ENCODE data around the gene RUNX2. TPM values are rescaled to one million over a fixed set of nuclear protein-coding genes. Genes with fewer than 3 reads are reported as not detected.

RUNX2 gene
- total and polyA plus RNA-seq, 2 of the 8 experiments (the other 6 are each of a cell fraction or from before 2014, with no cell fraction given), result 0.26 to 1.2 TPM

DNA sequence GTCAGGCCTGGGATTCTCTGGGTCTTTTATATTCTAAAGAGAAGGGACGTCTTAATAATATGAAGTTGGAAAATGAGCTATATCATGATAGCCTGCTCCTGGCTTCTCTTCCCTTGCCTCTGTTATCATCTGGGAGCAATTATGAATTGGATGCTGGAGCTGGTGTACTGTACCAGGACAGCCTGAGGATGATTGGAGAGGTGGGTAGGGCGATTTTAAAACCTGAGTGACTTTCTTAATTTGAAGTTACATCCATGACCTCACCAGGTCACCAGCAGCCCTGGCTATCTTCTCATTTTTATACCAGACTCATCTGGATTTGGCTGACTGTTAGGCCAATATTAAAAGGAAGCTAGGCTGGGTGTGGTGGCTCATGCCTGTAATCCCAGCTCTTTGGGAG lies 369.9 kb downstream of the RUNX2 start:
- Histone ChIP-seq H3K4me3 (ENCODE audit: extremely low read depth in 1 of 4, insufficient read depth in 2 of 4, low read depth in 3 of 4, low read length in 4 of 4) (no peak overlapping the region), H3K23ac (ENCODE audit: insufficient read length) (no peak overlapping the region), H3K56ac (replicated peaks; ENCODE audit: insufficient read length, low read depth, low read length) (no peak overlapping the region), H3K27me3 (replicated peaks in 1 of 4; ENCODE audit: control insufficient read depth in 3 of 4, extremely low read depth in 1 of 4, insufficient read depth in 3 of 4, low read length in 3 of 4) (no peaks in the 10 kb centered on the region), H2BK120ac (replicated peaks; ENCODE audit: low read depth, low read length) (no peak overlapping the region), H3K27ac (ENCODE audit: low read depth, low read length) (no peak overlapping the region), H2AFZ (ENCODE audit: low read length) (no peak overlapping the region), H2BK12ac (ENCODE audit: low read depth, low read length) (no peak overlapping the region), H3K36me3 (ENCODE audit: control insufficient read depth in 2 of 4, insufficient read depth in 4 of 4, low read length in 3 of 4) (no peaks in the 10 kb centered on the region), H3K9ac (replicated peaks in 1 of 4; ENCODE audit: extremely low read depth in 1 of 4, low read depth in 3 of 4, low read length in 3 of 4) (no peak overlapping the region), H3K14ac (ENCODE audit: insufficient read length) (no peak overlapping the region), H2AK5ac (ENCODE audit: low read depth, low read length) (no peak overlapping the region), H3K4me1 (replicated peaks in 1 of 4; ENCODE audit: control insufficient read depth in 3 of 4, insufficient read depth in 4 of 4, low read length in 3 of 4) (no peaks in the 10 kb centered on the region), H3K79me1 (ENCODE audit: low read depth, low read length) (no peaks in the 10 kb centered on the region), H3K79me2 (ENCODE audit: control insufficient read depth in 1 of 2, insufficient read depth in 2 of 2, low read length in 2 of 2) (no peaks in the 10 kb centered on the region), H2BK5ac (ENCODE audit: low read depth, low read length) (no peak overlapping the region), H2BK20ac (ENCODE audit: low read length) (no peak overlapping the region), H3K23me2 (ENCODE audit: low read depth, low read length) (no peaks in the 10 kb centered on the region), H2BK15ac (ENCODE audit: low read length) (no peak overlapping the region), H3K18ac (ENCODE audit: extremely low read depth, low read length) (no peak overlapping the region), H4K8ac (ENCODE audit: extremely low read depth, insufficient read depth, low read length) (no peak overlapping the region), H3K4me2 (ENCODE audit: insufficient read depth in 1 of 2, low read depth in 2 of 2, low read length in 2 of 2) (no peak overlapping the region), H3K9me3 (ENCODE audit: insufficient read depth in 2 of 2, low read depth in 1 of 2, low read length in 1 of 2) (no peaks in the 10 kb centered on the region), H4K5ac (ENCODE audit: insufficient read length, low read depth, low read length) (no peak overlapping the region), H3K4ac (replicated peaks; ENCODE audit: insufficient read length, low read depth, low read length) (no peak overlapping the region), H4K91ac (replicated peaks; ENCODE audit: insufficient read length, low read length) (no peak overlapping the region), H4K20me1 (replicated peaks in 1 of 2; ENCODE audit: control insufficient read depth in 1 of 2, insufficient read depth in 2 of 2, low read length in 2 of 2) (no peaks in the 10 kb centered on the region)
- ChIA-PET CTCF (ENCODE audit: partially characterized antibody) (interaction anchor here (1.6 kb wide), 1 partner anchor 16 kb away, joined by 6 read pairs; no protein-coding TSS in a partner anchor), POLR2A (ENCODE audit: partially characterized antibody) (no interaction called here)
- 87% methylated on average over 2 of the region's 2 CpGs; no CpG with 5 or more reads in 1 of the 2 experiments for WGBS, 2 experiments (ENCODE audit: extremely low coverage in 1 of 2, insufficient coverage in 1 of 2, insufficient read length in 1 of 2, insufficient replicate concordance in 2 of 2, low coverage in 1 of 2, low lambda C conversion rate in 2 of 2, missing lambda C conversion rate in 1 of 2)
- TF ChIP-seq BCL11A (IDR thresholded peaks at IDR 0.05; ENCODE audit: low read depth in 2 of 2, low read length in 2 of 2) (no peak), CBX8 (IDR thresholded peaks at IDR 0.05; ENCODE audit: borderline replicate concordance, low read depth, low read length) (no peak), CTBP2 (IDR thresholded peaks at IDR 0.05; ENCODE audit: borderline replicate concordance, insufficient read depth, insufficient read length, low read length) (no peak), RBBP5 (IDR thresholded peaks at IDR 0.05; ENCODE audit: borderline replicate concordance, low read depth, low read length) (no peak), SP1 (IDR thresholded peaks at IDR 0.05; ENCODE audit: low read depth, low read length) (no peak), E2F6 (IDR thresholded peaks at IDR 0.05) (no peak)
- no peak for DNase-seq (ENCODE audit: low read depth in 1 of 2, low spot score in 2 of 2)
- FAIRE-seq, result no peak

All from H1 (cell line).